ENCODE measurements around the gene ATP8A2.
A peak's percentile ranks its signal among the peaks of the same experiment; 100 is the strongest.

The ATP8A2 gene

DNA sequence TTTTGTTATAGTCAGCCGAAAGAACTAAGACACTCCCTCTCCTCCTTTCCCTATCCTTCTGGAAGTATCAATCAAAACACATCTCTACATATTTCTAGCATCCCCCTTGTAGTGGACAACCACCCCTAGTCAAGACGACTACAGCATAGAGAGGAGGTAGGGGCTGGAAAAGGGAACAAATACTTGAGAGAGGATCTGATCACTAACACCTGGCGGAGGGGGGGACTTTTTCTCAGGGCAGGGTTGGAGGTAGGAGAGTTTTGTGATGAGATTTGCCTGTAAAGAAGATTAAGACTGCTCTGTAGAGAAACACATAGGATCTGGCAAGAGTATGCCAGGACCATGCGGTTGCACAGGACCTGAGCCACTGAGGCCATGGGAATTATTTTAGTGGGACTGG is 471.9 kb downstream of the ATP8A2 start:
- H3K9me3 Mint-ChIP-seq: peaks cover 7% of the 10 kb centered on the region
- H3K36me3 Mint-ChIP-seq (ENCODE audit: low read depth): peaks cover 2% of the 10 kb centered on the region
- H3K4me1 Mint-ChIP-seq (ENCODE audit: low read depth): peaks cover 35% of the 10 kb centered on the region
- no peak overlapping the region for H3K4me3 Mint-ChIP-seq
- no peak overlapping the region for H3K27ac Mint-ChIP-seq
- peaks cover 12% of the 10 kb centered on the region for H3K27me3 Mint-ChIP-seq (ENCODE audit: low read depth)

DNA sequence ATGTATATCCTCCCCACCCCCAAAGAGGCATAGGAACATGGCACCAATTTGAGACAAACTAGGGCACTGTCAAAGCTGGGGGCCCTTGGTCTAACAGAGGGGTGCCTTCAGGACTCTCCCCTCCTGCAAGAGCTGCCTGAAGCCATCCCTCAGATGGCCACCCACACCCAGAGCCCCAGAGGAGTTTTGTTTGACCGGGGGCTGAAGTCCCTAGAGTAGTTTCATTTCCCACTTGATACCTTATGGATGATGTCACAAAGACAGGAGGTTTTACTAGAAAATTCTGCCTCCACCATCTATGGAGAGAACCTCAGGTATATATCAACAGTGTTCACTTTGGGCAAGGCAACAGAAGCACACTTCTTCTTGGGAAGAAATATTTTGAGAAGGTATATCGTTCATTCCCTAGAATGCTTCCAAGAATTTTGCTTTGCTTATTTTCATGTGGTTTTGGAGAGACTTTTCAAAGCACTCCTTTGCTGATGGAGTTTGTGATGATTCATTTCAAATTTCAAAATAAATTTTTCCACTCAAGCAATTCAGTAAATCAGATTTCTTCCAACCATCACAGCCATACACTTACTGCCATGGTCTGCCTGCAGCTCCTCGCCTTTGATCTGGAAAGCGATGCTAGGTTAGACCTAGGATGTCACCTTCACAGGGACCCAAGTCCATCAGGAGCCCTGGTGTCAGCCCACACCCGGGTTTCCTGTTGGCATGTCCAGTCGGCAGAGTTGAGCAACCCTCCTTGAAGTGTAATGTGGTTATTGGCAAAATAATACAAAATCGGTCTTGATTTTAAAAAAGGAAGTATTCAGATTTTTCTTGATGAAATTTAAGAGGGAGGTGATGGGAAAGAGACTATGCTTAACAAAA is 473.0 kb downstream of the ATP8A2 start:
- Mint-ChIP-seq H3K9me3 (peaks cover 7% of the 10 kb centered on the region), H3K36me3 (ENCODE audit: low read depth) (peaks cover 4% of the 10 kb centered on the region), H3K27me3 (ENCODE audit: low read depth) (peaks cover 12% of the 10 kb centered on the region)

DNA sequence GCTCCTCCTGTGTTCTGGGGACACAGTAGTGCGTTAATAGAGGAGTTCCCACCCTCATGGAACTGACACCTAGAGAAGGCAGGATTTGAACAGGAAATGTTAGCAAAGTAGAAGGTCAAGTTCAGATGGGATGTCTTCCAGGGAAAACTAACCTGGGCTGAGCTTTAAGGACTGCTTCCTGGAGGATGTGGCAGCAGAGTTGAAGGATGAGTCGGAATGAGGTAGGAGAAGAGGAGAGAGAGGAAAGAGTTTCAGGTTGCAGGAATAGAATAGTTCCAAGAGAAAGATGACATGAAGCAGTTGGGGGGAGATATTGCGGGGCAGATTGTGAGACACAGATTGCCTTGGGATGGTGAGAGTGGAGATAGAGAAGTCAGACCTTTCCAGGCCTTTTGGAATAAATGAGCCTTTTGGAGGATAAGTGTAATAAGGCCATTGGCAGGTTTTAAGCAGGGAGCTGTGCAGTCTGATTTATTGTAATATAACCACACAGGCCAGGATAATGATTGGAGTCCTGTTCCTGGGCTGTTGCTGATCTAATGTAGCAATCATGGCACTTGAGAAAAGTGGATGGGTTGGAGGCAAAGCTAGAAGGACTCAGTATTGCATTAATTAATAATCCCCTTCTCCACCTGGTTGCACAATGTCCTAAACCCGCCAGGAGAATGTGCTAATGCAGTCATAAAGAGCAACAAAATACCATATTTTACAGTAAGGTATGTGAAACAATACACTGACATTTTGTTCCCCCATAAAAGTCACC is 474.6 kb downstream of the ATP8A2 start:
- Mint-ChIP-seq H3K9me3 (peaks cover 7% of the 10 kb centered on the region), H3K27ac (peak overlapping the region; percentile 78), H3K27me3 (ENCODE audit: low read depth) (peaks cover 12% of the 10 kb centered on the region), H3K36me3 (ENCODE audit: low read depth) (peaks cover 4% of the 10 kb centered on the region), H3K4me3 (peak overlapping the region; percentile 50), H3K4me1 (ENCODE audit: low read depth) (peaks cover 40% of the 10 kb centered on the region)

More for the DNA sequence above, 473.0 kb downstream of the ATP8A2 start:
- no peak overlapping the region for H3K4me3 Mint-ChIP-seq
- no peak overlapping the region for H3K27ac Mint-ChIP-seq
- H3K4me1 Mint-ChIP-seq (ENCODE audit: low read depth): peaks cover 40% of the 10 kb centered on the region

DNA sequence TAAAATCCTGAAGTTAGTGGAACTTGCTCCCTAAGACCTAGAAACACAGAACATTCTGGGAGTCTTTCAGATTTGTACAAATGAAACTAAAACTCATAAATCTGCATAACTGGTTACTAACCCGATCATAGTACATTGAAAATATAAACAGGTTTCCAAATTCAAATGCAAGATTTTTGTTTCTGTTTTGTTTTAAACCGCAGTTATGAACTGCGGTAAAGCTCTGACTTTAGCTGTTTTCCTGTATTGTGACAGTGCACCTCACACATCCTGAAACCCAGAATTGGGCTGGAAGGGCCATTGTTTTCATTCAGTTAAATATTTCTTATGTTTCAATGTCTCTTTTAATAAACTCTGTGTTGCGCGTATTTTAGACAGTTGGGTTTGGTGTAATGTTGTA is 475.4 kb downstream of the ATP8A2 start:
- peaks cover 4% of the 10 kb centered on the region for H3K9me3 Mint-ChIP-seq
- H3K27ac Mint-ChIP-seq: peak overlapping the region; percentile 78
- peaks cover 5% of the 10 kb centered on the region for H3K27me3 Mint-ChIP-seq (ENCODE audit: low read depth)
- H3K4me1 Mint-ChIP-seq (ENCODE audit: low read depth): peaks cover 40% of the 10 kb centered on the region
- peak overlapping the region; percentile 36 for H3K4me3 Mint-ChIP-seq
- peaks cover 4% of the 10 kb centered on the region for H3K36me3 Mint-ChIP-seq (ENCODE audit: low read depth)

DNA sequence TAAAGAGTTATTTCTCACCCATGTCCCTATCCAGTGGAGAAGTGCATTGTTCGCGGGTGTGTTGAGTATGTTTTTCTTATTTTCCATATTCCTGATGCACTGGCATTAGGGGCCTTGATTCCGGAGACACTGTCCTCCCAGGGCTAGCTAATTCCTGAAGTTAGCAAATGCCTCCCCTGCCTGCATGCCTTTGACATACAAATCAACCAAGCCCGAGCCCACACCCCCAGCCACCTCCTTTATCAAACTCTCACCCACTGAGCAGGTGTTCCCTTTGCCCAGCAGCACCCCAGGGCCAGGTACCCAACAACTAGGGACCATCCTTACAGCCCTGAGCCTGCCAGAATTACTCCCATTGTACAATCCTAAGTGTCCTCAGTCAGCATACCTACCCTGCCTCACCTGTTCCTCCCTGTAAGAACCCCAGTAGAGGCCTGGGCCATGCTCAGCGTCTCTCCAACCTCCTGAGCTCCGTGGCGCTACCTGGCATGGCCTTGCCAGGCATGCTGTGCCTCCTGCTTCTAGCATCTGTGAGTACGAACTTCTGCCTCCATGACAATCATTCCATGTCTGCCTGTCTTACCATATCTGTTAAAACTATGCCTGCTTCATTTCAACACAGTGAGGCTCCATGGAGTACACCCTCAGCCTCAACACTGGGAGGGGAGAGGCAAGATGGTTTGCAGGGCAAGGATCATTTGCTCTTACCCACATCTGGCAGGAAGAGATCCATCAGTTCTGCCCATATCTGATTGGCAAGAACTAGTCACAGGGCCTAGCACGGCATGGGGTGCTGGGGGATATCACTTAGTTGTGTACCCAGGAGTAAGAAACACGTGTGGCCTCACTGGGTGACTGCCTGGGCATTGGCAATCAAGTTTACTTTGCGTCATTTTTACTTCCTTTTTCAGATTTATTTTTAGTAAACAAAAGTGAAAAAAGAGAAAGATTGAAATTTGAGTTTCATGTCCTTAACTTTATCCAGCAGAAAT is 476.2 kb downstream of the ATP8A2 start:
- Mint-ChIP-seq H3K4me3 (peak overlapping the region; percentile 36), H3K27me3 (ENCODE audit: low read depth) (peaks cover 5% of the 10 kb centered on the region), H3K27ac (peak overlapping the region; percentile 78), H3K4me1 (ENCODE audit: low read depth) (peaks cover 40% of the 10 kb centered on the region), H3K36me3 (ENCODE audit: low read depth) (peaks cover 4% of the 10 kb centered on the region), H3K9me3 (peaks cover 3% of the 10 kb centered on the region)

DNA sequence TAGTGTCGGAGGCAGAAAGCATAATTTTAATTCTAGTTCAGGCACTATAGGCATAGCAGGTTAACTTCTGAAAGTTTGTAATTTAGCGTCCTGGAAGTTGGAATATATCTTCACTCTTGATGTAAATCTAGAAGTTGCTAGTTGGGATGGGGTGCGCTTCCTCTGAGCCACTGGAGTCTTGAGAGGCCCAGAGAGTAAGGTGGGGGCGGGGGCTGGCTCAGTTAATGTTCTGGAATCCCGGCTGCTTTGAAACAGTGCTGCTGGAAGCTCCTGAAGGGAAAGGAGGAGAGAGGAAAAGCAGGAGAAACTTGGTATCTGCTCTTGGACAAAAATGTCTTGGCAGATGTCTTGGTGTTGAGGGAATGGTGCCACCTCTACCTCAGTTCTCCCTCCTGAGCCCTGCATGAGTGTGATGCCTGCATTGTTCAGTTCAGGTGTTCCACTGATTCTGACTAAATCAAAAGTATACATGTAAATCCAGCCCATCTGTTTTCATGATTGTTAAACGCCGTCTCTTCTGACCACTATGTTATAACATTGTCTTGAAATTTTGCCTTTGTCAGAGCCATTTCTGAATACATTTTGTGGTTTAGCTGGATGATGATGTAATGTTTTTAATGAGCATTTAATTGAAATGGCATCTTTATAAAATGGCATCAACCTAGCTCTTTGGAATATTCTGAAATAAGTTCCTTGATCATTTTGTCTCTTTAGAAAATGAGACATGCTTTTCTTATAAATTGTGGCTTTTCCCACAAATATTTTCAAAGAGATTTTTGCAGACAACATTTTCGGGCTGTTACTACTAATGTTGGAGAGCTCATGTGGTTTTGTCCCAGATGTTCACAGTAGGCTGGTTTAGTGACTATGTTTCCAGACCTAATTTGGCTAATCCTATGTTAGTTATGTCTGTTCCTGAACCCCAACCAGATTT is 477.3 kb downstream of the ATP8A2 start:
- Mint-ChIP-seq H3K9me3 (no peaks in the 10 kb centered on the region), H3K27me3 (ENCODE audit: low read depth) (no peaks in the 10 kb centered on the region), H3K4me3 (no peak overlapping the region), H3K4me1 (ENCODE audit: low read depth) (peaks cover 38% of the 10 kb centered on the region), H3K27ac (no peak overlapping the region), H3K36me3 (ENCODE audit: low read depth) (peaks cover 2% of the 10 kb centered on the region)

DNA sequence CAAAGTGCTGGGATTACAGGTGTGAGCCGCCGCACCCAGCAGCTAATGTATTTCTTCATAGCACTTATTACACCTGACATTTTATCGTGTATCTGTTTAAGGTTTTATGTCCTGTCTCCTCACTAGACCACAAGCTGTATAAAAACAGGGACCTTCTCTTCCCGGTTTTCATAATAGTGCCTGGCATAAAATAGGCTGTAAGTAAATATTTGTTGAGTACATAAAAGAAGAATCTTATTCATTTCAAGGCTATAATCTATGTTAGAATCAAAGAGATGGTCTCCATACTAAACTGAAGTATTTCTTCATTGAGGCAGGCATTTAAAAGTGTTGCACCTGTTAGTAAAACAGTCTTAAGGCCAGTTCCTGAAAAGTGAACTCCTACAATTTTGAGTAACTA is 486.1 kb downstream of the ATP8A2 start:
- no peaks in the 10 kb centered on the region for H3K4me1 Mint-ChIP-seq (ENCODE audit: low read depth)

DNA sequence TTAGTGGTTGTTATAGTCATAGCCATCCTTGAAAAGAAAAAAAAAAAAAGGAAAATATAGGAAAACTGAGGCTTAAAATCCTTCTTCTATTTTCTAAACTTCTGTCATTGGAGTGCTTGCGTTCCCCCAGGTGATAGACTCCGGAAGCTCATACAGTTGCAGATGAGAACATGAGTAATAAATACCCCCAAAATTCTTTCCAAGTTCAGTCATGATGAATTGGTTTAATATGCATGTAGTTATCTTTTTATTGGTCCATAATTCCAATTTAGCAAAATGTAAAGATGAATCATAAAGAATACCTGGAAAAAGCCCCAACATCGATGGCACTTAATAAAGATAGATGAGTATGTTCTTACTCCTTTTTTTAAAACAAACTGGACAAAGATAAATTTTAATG is 487.8 kb downstream of the ATP8A2 start:
- no peaks in the 10 kb centered on the region for H3K9me3 Mint-ChIP-seq
- H3K4me1 Mint-ChIP-seq (ENCODE audit: low read depth): no peaks in the 10 kb centered on the region
- H3K4me3 Mint-ChIP-seq: no peak overlapping the region
- H3K36me3 Mint-ChIP-seq (ENCODE audit: low read depth): no peaks in the 10 kb centered on the region
- H3K27ac Mint-ChIP-seq: no peak overlapping the region
- peaks cover 10% of the 10 kb centered on the region for H3K27me3 Mint-ChIP-seq (ENCODE audit: low read depth)

More for the DNA sequence above, 486.1 kb downstream of the ATP8A2 start:
- Mint-ChIP-seq H3K4me3 (no peak overlapping the region), H3K36me3 (ENCODE audit: low read depth) (no peaks in the 10 kb centered on the region), H3K9me3 (no peaks in the 10 kb centered on the region), H3K27me3 (ENCODE audit: low read depth) (peaks cover 10% of the 10 kb centered on the region), H3K27ac (no peak overlapping the region)

DNA sequence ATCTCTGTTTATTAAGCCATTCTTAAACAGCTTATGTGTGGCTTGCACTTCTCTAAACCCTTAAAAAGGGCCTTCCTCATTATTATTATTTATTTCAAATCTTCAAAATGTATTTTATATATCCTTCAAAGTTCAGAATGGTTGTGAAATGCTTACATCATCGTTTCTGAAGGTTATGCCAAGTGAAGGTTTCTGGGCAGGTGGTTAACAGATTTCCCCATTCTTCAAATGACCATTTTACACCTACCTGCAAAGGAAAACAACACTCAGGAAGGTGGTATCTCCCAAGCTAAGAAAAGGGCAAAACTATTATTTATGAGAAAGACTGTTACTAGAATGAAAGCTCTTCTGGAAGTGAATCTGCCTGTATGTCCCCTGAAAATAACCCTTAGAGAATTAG is 488.5 kb downstream of the ATP8A2 start:
- H3K27me3 Mint-ChIP-seq (ENCODE audit: low read depth): peaks cover 10% of the 10 kb centered on the region

DNA sequence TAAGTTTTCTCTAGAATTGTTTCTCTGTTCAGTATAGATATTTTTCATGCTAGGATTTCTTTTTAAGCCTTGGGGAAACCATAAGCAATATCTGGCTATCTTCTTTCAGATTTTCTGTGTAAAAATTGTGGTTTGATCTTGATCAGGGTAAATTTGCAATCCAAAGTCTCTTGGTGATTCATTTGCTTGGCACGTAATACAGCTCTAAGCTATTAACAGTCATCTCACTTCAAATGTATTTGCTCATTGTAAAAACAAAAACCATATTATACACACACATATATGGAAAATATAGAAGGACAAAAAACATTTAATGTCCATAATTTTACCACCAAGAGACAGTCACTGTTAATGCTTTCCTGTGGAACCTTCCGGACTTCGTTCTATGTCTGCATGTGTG is 489.1 kb downstream of the ATP8A2 start:
- Mint-ChIP-seq H3K27ac (no peak overlapping the region), H3K4me1 (ENCODE audit: low read depth) (no peaks in the 10 kb centered on the region), H3K9me3 (no peaks in the 10 kb centered on the region), H3K4me3 (no peak overlapping the region), H3K36me3 (ENCODE audit: low read depth) (no peaks in the 10 kb centered on the region), H3K27me3 (ENCODE audit: low read depth) (peaks cover 10% of the 10 kb centered on the region)

More for the DNA sequence above, 488.5 kb downstream of the ATP8A2 start:
- Mint-ChIP-seq H3K27ac (no peak overlapping the region), H3K9me3 (no peaks in the 10 kb centered on the region), H3K36me3 (ENCODE audit: low read depth) (no peaks in the 10 kb centered on the region), H3K4me1 (ENCODE audit: low read depth) (no peaks in the 10 kb centered on the region), H3K4me3 (no peak overlapping the region)

DNA sequence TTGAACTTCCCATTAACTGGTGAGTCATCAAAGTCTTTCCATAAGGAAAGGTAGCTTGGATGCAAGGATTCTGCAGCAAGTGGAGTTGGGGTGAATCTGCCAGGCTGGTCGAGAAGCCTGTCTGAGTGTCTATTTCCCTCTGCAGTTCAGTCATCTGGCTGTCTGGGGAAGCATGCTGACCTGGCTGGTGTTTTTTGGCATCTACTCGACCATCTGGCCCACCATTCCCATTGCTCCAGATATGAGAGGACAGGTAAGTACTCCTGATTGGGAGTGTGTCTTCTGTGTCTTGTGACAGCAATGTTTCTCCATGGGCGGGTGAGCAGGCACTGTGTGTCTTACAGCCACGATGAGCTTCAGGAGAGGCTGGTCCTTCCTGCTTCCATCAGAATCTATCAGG is 490.4 kb downstream of the ATP8A2 start:
- Mint-ChIP-seq H3K4me3 (no peak overlapping the region), H3K4me1 (ENCODE audit: low read depth) (no peaks in the 10 kb centered on the region), H3K9me3 (no peaks in the 10 kb centered on the region), H3K36me3 (ENCODE audit: low read depth) (no peaks in the 10 kb centered on the region), H3K27ac (no peak overlapping the region), H3K27me3 (ENCODE audit: low read depth) (peaks cover 10% of the 10 kb centered on the region)

DNA sequence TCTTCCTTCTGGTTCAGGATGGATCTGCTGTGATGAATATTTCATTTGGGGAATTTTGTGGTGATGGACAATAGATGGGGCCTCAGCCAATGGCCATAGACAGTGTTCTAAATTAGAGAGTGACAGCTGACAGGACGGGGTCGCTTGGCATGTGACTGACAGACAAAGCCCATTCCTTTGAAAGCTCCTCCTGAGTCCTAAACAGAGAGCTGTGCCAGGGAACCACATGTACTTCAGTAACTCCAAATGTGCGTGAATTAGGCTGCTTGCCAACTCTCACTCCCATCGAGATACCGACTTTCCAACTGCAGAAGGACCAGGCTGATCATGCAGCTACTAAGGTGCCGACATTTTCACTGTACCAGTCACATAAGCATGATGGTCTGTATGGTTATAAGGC is 492.3 kb downstream of the ATP8A2 start:
- Mint-ChIP-seq H3K27ac (no peak overlapping the region), H3K36me3 (ENCODE audit: low read depth) (no peaks in the 10 kb centered on the region)

DNA sequence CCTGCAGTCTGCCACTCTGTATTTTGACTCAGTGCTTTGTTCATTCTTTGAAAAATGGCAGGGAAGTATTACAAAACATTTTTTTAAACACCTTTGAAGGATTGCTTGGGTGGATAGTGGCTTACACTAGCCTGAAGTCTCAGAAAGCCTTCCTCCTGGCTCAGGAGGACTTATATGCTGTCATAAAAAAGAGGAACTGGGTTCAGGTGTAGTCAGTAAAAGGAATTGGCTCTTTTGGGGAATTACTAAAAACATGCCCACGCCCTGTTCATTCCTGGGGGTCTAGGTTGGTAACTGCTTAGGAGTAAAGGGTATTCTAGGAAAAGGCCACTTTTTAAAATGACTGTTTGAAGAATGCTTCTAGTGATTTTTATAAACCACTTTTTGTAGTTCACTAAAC is 493.2 kb downstream of the ATP8A2 start:
- H3K36me3 Mint-ChIP-seq (ENCODE audit: low read depth): no peaks in the 10 kb centered on the region
- no peak overlapping the region for H3K4me3 Mint-ChIP-seq
- H3K9me3 Mint-ChIP-seq: no peaks in the 10 kb centered on the region
- peaks cover 3% of the 10 kb centered on the region for H3K27me3 Mint-ChIP-seq (ENCODE audit: low read depth)
- H3K27ac Mint-ChIP-seq: no peak overlapping the region
- H3K4me1 Mint-ChIP-seq (ENCODE audit: low read depth): no peaks in the 10 kb centered on the region

More for the DNA sequence above, 492.3 kb downstream of the ATP8A2 start:
- peaks cover 3% of the 10 kb centered on the region for H3K27me3 Mint-ChIP-seq (ENCODE audit: low read depth)
- no peak overlapping the region for H3K4me3 Mint-ChIP-seq
- H3K9me3 Mint-ChIP-seq: no peaks in the 10 kb centered on the region
- H3K4me1 Mint-ChIP-seq (ENCODE audit: low read depth): no peaks in the 10 kb centered on the region

Data from T-helper 1 cell treated with Interleukin-12 subunit alpha and Interleukin-12 subunit beta and Interleukin-4 antibody, amounts not matched to agents 30 μg/mL and 1 μg/mL, for 36 hours (primary cell).